Activated CD8-positive, alpha-beta memory T cell treated with anti-CD3 and anti-CD28 coated beads for 4 hours (primary cell): Measurements from ENCODE around the gene SRGAP2B.
"Not testable (repeated sequence)": the region's sequence is repeated elsewhere in the genome, so short reads cannot be mapped to it uniquely, and the experiment has no call there.

Experiments used
- DNase-seq, 2 donors: peaks; one replicate each; pipeline ENCODE4 v3.0.0-alpha.2; 2020; ENCODE audit warnings: low read depth in 2 of 2

SRGAP2B gene

DNA sequence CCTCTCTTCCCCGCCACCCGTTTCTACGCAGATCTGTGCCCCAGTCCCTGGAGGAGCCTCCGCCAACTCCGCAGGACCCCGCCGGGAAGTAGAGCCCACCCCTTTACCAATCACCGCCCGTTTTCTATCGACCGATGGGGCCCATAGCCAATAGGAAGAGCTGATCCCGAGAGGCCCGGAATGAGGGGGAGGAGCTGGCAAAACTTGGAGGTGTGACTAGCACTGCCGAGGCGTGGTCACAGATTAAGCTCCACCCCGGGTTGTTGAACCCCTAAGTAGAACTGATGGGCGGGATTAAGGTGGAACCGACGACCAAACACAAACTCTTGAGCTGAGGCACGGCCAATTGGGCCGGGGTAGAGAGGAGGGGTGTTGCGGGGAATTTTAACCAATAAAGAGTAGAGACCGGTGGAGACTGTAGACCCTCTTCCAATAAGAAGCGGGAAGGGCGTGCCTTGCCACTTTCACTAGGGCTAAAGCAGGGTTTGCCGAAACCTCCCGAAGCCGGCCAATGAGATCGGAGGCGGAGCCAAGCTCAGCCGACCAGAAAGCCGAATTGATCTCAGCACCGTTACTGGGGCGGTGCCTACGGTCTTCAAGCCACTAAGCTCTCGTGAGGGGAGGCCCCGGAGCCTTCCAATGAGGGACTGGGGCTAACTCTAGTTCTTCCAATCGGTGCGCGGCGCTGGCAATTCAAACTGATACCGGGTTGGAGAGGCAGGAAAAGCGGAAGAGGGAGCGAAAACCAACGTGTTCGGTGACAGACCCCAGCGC is at the start of gene SRGAP2B, which contains the start of gene FAM72D:
SRGAP2B (minus strand) TSS at position 45 of the 774 bp plus-strand sequence. CDS start 2,427 bp downstream, outside the sequence.
FAM72D (plus strand) TSS at position 691 of the 774 bp plus-strand sequence. CDS start 874 bp downstream, outside the sequence.
- DNase-seq = not testable (repeated sequence)

DNA sequence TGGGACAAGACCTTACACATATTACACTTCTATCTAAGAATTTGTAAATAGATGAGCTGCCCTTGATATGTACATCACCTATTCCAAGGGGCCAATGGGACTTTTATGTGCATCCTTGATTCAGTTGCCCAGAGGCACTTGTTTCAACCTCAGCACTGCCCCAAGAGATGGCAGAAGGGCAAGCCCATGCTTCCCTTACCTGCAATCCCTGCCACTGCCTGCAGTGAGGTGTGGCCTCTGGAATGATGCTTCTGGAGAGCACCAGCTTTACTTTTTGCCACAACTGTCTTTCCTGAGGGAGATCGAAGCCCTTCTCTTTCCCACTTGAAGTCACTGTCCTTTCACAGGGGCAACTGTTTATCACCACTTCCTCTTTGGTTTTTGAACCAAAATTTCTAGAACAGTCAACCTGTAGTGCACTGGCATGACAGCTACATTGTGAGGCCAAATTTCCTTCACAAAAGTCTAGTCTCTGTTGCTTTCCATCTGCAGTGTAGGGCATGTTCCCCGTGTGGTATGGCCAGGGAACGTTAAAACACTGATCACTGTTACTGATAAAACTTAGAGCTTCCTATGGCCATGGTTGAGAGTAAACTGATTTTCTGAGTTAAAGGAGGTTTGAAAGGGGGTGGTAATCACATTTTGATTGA is 49.3 kb upstream of the SRGAP2B start:
- DNase-seq = not testable (repeated sequence)

DNA sequence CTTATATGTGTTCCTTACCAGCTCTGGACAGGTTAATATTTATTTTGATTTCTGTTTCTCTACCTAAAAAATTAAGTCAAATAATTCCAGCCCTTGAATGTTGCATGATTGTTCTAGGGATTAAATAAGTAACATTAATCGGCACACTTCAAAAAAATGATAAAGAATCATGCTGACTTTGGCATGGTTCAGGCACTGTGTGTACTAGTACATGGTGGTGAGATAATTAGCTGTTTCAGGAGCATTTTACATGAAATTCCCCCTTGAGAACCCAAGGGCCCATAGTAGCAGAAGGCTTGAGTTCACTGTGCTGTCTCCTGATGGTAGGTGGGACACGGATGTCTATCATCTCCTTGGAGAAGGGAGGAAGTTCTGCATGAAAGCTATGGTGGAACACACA is 45.4 kb upstream of the SRGAP2B start:
- DNase-seq = not testable (repeated sequence)

DNA sequence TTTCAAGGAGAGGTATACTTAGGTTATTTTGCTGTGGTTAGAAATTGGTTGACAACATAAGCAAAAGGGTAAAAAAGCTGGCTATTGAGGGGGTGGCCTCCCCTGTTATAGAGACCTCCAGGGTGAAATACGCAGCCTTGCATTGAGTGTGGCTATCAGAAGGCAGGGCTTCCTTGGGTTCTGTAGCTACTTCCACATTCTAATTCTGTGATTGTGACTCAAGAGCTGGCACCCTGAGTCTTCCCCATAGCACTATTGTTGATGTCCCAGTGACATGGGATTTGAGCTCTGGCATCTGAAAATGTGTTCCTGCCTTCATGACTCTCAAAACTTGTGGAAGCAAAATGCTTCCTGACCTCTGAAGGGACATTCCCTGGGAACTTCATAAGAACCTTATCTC is 39.3 kb upstream of the SRGAP2B start:
- not testable (repeated sequence) for DNase-seq

DNA sequence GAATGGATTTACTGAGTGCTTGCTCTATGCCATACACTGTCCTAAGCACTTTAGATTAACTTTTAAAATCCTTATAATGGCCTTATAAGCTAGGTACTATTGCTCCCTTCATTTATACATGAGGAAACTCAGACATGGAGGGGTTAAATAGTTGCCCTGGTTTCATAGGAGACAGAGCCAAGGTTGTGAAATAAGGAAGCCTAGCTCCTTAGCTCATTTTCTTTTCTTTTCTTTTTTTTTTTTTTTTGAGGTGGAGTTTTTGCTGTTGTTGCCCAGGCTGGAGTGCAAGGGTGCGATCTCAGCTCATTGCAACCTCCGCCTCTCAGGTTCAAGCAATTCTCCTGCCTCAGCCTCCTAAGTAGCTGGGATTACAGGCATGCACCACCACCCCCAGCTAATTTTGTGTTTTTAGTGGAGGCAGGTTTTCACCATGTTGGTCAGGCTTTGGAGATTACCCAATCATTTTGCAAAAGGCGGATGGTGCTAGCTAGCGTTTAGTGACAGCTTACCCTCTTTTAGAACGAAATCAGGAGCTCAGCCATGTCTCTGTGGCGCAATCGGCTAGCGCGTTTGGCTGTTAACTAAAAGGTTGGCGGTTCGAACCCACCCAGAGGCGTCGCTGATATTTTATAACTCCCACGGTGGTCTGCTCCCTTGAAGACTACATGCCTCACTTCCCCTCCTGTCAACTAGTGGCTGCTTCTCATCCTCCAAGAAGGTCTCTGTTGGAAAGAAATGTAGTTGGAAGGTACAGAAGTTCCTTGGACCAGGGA is 33.8 kb upstream of the SRGAP2B start:
- not testable (repeated sequence) for DNase-seq

DNA sequence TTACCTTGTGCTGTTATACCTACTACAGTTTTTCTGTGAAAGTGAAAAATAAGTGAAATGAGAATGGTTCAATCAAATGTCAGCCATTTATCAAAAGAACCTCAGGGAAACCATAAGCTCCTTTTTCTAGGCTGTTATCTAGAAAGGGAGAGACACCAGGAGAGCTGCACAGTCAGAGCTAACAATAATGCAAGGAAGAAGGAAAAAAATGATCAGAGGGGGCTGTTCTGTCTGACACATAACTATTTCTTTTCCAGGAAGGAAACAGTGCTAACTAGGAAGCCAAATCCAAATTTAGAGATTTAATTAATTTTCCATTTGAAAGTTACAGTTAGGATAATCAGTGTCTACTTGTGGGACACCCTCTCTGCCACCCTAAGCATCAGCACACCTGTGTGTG is 32.0 kb upstream of the SRGAP2B start:
- not testable (repeated sequence) for DNase-seq

DNA sequence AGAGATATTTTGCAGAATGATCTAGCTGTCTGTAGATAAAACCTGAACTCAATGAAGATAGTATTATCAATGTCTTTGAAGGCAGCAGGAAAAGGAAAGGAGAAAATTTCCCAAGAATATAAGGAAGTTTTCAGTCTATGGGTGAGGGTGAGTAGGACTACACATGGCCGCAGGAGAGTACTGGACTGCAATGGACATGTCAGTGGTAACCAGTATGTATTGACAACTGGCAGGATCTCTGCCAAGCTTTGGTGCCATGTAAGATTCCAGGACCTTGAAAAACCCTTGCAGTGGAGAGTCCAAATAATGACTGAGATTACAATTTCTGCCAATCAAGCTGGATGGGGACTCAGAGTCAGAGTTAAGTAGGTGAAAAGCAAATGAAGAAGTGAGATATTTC is 30.0 kb upstream of the SRGAP2B start:
- not testable (repeated sequence) for DNase-seq

DNA sequence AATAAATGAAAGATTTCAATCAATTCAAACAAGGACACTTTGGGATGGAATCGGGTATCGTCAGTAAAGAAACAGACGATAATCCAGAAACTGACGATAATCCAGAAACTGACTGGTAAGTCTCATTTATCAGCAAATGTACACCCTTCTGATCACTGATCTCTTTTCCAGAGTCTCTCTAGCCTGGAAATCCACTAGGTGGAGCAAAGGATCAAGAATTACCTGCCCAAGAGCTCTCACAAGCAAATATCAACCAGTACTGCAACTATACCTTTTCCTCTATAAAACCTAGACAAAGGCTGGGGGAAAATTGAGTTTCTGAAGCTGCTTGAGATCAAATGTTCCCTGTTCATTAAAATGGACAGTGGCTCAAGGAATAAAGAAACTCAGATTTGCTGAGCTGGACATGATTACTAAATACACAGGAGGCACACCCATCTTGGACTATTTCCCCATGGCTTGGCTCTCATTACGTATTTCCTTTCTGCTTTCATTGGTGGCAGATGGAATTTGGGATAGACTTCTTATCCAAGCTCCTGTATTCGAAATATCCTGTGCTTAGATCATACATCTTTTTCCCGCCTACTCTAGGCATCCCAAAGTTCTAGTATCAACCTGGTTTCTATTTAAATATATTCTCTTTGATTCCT is 29.0 kb upstream of the SRGAP2B start:
- DNase-seq = not testable (repeated sequence)

DNA sequence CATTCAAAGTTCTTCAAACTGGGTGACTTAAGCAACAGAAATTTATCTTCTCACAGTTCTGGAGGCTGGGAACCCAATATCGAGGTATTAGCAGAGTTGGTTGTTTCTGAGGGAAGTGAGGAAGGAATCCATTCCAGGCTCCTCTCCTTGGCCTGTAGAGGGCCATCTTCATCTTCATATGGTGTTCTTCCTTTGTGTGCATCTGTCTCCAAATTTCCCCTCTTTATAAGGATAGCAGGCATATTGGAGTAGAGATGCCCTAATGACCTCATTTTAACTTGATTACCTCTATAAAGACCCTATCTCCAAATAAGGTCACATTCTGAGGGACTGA is 27.9 kb upstream of the SRGAP2B start:
- DNase-seq = not testable (repeated sequence)

DNA sequence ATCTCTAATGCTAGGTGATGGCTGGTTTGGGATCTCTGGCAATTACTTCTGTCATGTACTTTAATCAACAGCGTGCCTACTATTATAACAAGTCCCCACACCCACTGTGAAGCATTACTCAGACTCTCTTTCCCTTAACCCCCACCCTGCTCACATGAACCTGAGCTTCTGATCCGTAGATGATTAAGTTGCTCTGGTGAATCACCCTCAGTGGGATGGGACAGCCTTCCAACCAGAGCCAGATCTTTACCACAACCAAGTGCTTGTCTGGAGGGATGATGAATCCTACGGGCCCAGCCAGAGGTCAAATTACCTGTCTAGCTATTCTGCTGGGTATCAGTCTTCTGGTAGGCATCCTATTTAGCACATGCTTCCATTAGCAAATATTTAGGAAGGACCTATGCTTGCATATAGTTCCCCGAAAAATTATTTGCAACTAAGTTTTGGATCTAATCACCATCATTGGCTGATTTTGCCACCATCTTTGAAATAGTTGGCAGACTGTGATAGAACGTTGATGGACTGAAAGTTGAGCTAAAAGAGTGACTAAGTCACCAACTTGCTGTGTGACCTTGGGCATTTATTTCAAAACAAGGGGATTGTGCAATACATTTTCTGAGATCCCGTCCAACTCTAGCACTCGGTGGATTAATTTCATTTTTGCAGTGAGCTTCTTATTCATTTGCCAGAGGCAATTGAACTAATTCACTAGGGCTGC is 27.4 kb upstream of the SRGAP2B start:
- DNase-seq = not testable (repeated sequence)

DNA sequence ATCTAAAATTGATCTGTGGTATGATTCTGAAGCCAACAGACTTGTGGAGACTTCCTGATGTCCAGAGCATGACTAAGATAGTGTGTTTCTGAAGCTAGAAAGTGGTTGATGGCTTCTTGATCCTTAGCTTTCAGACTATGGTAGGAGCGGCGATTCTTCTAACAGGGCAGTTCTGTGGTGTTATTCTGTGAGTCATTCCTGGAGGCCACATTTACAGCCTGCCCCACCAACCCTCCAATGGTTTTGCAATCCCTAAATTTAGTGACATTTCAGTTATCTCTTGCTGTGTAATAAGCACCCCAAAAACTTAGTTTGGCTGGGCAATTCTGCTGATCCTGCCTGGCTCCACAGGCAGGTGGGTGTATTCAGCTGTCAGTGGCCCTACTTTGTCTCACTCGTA is 24.7 kb upstream of the SRGAP2B start:
- DNase-seq = not testable (repeated sequence)

DNA sequence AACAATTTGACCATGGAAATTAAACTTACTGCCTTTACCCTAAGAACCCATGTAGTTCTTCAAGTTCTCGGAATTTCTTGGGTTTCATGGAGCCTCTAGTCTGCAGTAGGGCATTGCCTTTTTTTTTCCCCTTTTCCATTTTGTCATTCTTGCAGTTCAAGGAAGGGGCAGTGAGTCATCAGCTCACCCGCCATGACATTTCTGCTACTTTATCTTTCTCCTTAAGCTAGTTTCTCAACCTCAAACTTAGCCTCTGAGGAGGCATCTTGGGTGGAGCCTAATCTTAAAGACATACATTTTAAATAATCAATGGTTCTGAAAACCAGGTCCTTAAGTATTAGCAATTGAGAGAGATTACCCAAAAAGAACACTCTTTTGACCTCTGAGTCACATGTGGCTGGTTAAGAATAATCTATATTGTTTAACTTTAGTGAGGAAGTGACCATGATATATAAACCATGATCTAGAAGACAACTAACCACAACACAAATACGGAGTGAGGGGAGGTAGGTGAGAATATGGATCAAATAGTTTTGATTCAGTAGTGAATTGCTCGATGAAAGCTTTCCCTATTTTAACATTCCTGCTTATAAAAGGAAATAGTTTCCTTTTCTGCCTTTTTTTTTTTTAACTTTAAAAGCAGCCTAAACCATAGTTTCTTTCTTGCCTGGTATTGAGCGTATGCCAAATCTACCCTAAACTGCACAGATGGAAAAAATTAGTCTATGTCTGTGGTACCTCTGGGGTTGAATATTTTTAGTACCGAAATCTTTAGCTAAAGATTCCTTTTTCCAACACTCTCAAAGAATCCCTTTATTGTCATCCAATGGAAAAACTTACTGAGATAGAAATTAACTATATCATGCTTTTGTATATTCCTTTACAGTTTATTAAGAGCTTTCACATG is 20.7 kb upstream of the SRGAP2B start:
- not testable (repeated sequence) for DNase-seq

DNA sequence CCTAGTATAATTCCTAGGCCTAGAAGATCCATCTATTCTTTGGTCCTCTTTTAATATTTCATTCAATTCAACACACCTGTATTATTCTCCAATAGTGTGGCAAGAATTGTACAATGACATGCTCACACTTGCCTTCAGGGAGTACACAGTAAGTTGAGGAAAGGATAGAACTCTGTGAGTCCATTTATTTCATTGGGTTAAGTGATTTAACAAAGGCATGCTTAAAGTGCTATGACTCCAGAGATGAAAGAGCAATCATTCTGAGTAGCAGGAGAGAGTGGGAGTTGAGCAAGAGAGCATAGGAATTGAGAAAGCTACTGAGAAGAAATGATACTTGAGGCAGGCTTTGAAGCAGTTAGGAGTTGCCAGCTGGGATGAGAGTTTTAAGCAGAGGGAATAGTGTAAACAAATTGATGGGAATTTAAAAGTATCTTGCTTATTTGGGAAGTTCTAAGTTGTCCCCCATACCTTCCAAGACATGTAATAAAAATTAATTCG is 19.5 kb upstream of the SRGAP2B start:
- not testable (repeated sequence) for DNase-seq

DNA sequence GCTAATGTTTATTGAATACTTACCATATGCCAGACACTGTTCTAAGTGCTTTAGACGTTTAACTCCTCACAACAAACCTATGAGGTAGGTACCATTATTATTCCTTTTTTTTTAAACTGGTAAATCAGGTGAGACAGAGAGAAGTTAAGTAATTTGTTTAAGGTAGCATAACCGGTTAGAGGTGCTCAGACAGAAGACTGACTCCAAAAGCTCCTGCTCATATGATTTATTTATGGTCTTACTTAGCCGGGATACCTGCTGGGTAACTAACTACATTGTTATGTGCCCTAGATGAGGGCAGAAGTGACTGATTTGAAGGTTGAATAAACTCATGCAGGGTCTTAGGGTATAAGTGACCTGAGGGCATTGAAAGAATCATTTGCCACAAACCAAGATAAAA is 17.6 kb upstream of the SRGAP2B start:
- not testable (repeated sequence) for DNase-seq

DNA sequence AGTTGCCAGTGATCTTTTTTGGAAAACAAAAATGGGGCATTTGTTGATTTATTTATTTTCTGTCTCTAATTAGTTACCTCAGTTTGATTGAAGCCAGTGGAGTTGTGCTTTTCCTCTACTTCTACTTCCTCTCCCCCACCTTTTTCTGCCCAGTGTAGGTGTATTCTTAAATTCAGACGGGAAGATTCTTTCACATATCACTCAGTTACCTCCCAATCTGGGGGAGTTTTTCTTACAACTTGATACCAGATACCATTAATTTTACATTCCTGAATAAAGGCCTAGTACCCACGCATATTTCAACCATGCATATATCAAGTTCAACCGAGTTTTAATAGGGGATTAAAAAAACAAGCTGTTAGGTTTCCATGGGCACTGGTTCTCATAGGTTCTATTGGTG is 16.5 kb upstream of the SRGAP2B start:
- not testable (repeated sequence) for DNase-seq

DNA sequence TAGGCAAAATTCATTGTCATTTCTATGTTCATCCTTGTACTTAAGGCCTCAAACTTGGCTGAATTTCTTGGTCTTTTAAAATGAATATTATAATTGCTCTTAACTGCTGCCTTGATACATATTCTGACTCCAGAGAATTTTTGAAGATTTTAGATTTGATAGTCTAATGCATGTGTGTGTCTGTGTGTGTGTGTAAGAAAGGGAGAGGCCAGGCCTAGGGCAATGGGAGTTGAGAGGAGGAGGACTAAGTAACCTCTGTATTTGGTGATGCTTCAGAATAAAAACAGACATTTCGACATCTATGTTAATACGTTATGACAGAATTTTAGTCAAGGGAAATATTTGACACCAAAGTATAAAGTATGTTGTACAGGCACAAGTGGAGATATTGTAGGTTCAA is 8.2 kb upstream of the SRGAP2B start:
- not testable (repeated sequence) for DNase-seq

DNA sequence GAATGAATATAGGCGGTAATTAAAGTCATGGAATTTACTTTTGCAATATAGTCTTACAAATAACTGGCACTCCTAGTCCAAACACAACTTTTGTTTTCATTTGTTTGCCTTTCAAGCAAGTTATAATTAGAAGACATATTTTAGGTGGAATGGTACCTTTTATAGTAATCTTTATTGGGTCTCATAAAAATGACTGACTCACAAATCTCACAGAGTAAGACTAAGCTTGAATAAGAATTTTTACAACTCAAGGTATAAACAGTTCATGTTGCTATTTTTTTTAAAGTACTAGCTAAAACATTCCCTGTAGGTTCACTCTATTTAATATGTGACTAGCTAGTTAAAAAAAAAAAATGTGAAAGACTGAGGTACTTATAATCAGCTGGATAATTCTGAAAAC is 6.6 kb upstream of the SRGAP2B start:
- DNase-seq = not testable (repeated sequence)

DNA sequence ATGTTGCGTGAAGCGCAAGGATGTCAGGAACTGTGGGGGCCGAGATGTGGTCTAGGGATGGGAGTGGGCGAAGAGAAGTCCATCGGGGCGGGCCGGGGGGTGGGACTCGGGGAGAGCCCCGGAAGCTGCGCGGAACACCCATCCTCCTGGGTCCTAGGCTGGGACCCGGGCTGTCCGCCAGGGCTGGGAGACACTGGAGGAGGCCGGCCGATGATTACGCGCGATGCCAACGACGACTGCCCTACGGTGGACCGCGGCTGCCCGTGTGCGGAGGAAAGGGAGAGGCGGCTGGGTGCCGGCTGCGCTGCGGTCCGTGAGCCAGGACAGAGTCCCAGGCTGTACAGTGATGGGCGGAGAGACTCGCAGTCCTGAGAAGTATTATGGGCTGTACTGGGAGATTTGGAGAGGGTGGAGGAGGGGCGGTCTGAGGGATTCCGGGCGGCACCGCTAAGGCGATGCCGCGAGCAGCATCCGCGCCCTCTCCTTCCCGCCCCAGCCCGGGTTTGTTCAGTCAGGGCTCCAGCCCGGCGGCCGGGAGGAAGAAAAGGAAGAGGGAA is 395 bp downstream of the SRGAP2B start:
- not testable (repeated sequence) for DNase-seq

DNA sequence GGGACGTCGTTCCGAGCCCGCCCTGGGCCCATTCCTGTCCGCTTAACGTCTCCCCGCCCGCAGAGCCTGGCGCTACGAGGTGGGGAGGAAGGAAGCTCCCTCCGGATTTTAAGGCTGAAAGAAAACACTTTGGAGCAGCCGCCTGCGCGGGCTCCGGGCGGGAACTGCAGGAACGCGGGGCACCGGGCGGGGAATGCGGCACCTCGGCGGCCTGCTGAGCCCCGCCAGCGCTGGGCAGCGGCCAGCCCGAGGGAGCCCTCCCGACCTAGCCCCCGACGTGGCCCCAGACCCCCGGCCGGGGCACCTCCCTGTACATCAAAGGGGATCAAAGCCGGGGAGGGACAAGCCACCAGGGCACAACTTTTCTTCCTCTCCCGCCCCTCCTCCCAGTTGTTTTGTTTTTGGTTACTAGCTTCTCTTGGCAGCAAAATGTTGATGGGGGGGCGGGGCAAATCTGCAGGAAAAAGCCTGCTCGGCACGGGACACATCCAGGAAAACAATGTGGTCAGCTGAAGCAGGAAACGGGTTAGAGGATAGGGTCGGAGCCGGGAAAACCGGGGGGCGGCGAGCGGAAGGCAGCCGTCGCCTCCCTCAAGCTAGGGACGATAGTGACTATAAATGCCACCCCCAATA is 1.5 kb downstream of the SRGAP2B start:
- DNase-seq = not testable (repeated sequence)
